HG03097 (cell line): Measurements from ENCODE around the gene ANKRD10.
"Not testable (repeated sequence)": the region's sequence is repeated elsewhere in the genome, so short reads cannot be mapped to it uniquely, and the experiment has no call there.

Experiments
- ATAC-seq: cut with Tn5 transposase; IDR thresholded peaks from one replicate; pipeline ENCODE4 v1.9.1; 2021; ENCODE audit not compliant: unreplicated experiment, low FRiP score

The ANKRD10 gene

DNA sequence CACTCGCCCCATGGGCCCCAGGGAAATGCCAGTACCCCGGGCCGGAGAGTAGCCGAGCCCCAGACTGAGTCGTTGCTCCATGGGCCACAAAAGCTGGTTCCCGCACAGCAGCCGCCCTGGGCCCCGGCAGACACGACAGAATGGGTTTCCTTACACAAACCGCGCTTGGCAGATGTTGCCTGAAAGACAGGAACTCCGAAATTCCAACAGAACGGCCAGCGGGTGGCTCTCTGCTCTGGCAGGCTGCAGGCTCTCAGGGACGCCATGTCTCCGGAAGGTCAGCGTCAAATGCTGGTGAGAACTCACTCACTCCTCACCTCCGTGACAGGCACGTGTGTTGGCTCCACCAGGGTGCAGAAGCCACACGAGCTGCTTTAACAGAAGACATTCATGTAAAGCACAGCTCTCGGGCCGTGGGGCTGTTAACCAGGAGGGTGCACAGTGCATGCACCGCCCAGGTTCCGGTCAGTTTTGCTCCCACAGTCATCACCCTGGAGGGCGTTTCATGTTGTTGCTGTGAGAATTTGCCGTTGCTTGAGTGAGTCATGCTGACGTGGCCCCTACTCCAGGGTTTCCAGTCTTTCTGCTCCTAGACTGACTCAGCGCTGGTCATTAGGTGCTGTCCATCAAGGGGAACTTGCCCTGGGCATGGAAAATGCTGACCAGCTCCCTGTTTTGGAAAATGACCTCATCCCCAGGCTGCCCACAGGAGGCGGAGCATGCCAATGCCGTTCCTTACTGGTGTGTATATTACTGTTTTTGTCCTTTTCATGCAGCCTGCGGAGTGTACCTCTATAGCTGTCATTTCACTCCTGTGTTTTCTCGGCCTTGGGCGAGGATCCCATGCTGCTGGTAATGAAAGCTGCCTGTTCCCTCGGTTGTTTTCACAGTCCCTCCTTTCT, 44.8 kb downstream of the ANKRD10 start:
- no peak for ATAC-seq

- no peak for ATAC-seq
These were observed 45.6 kb downstream of the ANKRD10 start for GRCh38 chr13:110869231-110869804.

- ATAC-seq = no peak
These were observed 46.1 kb downstream of the ANKRD10 start for GRCh38 chr13:110868720-110869119.

DNA sequence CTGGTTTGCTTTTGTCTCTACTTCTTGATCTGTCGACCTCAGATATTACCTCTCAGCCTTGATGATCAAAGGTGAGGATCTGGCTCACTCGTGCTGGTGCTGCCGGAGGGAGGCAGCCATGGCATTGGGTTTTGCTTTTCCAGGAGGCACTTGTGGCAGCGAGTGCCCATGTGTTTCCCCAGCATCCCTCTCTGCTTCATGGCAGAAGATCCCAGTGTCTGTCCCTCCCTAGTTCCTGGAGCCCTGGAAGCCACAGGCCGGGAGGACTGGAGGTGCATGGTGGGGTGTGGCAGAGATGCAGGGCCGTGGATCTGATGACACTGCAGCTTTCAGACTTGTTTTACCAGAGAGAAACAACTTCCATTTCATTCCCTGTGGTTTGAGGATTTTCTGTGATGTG, 47.5 kb downstream of the ANKRD10 start:
- ATAC-seq = no peak

DNA sequence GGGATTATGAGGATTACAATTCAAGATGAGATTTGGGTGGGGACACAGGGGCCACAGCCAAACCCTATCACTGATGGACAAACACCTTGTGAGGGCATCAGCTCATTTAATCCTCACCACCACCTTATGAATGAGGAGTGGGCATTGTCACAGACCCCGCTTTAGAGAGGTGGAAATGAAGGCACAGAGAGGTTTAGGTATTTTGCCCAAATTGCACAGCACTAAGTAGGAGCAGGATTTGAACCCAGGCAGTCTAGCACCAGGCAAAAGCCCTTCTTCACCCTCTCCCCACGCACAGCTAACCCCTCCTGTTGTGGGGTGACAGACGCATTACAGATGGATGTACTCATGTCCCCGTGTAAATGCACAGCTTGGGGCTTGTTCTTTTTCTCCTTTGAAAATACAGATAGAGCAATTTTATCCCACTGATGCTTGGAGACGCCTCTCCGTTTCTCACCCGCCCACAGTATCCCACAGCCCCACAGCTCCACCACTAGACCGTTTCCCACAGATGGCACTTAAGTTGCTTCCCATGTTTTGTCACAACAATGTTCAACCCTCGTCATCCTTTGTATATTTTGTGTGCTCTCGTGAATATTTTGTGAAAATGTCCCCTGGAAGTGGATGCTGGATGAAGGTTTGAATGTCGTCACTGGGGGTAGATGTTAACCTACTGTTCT, 48.2 kb downstream of the ANKRD10 start:
- no peak for ATAC-seq

GRCh38 chr13:110863685-110864084, 51.2 kb downstream of the ANKRD10 start:
- ATAC-seq = no peak

GRCh38 chr13:110860983-110861382, 53.9 kb downstream of the ANKRD10 start:
- ATAC-seq = no peak

- no peak for ATAC-seq
These were observed 57.7 kb downstream of the ANKRD10 start for GRCh38 chr13:110856942-110857835.

DNA sequence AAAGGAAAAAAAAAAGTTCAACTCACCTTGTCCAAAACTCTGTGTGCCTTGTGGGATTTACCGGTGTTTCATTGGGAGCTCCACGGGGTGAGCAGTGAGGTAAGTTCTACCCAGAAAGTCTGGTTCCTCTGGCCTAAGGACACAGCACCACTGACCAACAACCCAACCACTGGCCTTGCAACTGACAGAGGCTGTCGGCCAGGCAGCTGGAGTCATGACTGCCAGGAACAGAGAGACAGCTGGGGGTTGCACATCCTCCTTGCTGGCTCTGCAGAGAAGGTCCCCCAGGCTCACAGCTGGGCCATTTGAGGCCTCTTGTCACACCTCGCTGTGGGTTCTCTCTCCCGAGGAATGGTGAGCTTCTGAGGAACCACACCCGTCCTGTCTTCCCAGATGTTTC, 59.5 kb downstream of the ANKRD10 start:
- no peak for ATAC-seq

DNA sequence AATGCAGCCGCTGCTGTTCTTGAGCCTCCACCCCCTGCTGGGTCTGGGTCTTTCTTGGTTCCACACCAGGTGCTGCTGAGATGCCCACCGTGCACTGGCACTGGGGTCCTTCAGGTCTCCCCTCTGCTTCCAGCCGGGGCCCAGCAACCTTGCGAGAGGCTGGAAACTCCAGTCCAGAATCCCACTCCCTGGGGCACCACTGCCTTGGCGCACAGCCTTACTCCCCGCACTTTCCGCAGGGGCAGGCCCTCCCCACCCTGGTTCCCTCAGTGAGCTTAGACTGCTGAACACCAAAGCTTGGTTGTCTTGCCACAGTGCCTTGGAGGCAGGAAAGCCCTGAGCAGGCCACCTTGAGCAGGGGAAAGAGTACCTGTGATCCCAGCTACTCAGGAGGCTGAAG, 60.0 kb downstream of the ANKRD10 start:
- no peak for ATAC-seq

- ATAC-seq = no peak
These were observed 61.6 kb downstream of the ANKRD10 start for GRCh38 chr13:110853235-110853721.

DNA sequence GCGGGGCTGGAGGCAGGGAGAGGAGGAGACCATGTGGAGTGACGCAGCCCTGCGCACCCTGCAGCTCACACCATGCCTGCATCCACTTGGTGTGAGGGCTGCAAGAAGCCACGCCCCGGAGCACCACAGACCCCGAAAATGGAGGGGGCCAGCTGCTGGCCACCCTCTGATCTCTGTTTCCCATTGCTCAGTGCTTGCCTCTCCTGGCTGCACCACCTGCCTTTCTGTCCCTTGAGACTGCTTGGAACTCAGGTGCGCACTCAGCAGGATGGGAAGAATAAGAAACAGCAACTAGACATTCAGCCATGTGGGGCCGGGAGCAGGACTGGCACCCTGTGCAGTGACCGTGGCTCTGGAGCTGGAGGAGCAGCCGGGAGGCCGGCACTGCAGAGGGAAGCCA, 64.0 kb downstream of the ANKRD10 start:
- no peak for ATAC-seq

GRCh38 chr13:110850006-110850405, 64.9 kb downstream of the ANKRD10 start:
- no peak for ATAC-seq

GRCh38 chr13:110845520-110845919, 69.3 kb downstream of the ANKRD10 start:
- ATAC-seq = no peak

GRCh38 chr13:110841846-110842245, 73.0 kb downstream of the ANKRD10 start:
- ATAC-seq = no peak

- no peak for ATAC-seq
These were observed 73.5 kb downstream of the ANKRD10 start for GRCh38 chr13:110841406-110841805.

- no peak for ATAC-seq
These were observed 75.9 kb downstream of the ANKRD10 start for GRCh38 chr13:110838867-110839538.

DNA sequence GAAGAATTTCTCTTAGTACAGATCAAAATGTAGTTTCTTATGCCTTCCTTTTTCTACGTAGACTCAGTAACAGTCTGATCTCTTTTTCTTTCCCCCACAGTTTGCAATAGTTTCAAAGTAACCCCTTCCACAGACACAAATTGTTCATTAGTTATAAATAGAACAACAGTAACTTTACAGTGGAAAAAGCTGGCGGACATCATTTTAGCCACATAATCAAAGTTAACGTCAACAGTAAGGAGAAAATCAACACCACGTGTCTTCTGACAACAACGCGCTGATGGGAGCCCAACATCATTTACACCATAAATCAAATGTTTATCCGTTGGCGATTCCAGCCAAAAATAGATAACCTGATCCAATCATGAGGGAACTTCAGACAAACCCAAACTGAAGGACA, 76.8 kb downstream of the ANKRD10 start:
- no peak for ATAC-seq

- ATAC-seq = not testable (repeated sequence)
These were observed 77.3 kb downstream of the ANKRD10 start for GRCh38 chr13:110837397-110838061.

DNA sequence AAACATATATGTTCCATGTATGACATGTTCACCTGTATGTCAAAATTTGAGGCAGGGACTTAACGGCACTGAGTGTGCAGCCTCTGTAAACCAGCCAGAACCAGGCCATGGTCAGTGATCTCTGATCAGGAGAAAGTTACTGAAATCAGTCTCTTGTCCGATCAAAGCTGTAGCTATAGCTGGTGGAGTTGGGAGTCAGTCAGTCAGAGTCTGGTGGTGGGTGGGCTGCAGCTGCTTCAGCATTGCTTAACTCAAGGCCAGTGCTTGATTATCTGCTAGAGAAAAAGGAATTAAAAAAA, 78.3 kb downstream of the ANKRD10 start:
- ATAC-seq = no peak
